ENCODE measurements around the gene MVB12A.
A peak's percentile ranks its signal among the peaks of the same experiment; 100 is the strongest.

MVB12A gene

DNA sequence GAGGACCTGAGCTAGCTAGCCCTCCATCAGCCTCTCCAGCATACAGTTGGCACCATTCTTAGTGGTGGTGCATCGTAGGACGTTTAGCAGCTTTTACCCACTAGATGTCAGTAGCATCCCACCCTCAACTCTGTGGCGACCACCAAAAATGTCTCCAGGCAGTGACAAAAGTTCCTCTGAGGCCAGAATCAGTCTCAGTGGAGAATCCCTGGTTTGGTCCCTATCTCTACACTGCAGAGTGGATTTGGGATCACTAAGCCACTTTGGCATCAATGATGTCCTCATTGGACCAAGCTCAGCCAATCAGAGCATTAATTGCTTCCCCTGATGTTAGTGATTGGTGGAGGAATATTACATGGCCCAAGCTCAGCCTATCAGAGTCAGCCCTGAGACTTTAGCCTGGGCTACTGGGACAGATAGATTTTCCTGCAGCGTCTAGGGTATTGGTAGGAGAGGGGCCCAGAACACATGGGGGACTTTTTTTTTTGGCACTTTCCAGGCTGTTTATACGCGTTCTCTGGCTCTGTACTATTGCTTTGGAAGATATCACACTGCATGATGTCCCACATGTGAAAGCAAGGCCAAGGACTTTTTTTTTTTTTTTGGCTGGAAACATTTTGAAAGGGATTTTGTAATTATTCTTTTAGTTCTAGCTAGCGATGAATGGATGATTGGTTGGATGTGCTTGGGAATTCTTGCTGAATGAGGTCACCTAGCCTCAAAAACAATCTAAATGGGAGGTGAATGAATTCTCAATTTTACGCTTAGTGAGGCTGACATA lies 21.6 kb downstream of the MVB12A start:
- FAIRE-seq, result no peak
- no peak for DNase-seq (ENCODE audit: insufficient read length, low spot score)

DNA sequence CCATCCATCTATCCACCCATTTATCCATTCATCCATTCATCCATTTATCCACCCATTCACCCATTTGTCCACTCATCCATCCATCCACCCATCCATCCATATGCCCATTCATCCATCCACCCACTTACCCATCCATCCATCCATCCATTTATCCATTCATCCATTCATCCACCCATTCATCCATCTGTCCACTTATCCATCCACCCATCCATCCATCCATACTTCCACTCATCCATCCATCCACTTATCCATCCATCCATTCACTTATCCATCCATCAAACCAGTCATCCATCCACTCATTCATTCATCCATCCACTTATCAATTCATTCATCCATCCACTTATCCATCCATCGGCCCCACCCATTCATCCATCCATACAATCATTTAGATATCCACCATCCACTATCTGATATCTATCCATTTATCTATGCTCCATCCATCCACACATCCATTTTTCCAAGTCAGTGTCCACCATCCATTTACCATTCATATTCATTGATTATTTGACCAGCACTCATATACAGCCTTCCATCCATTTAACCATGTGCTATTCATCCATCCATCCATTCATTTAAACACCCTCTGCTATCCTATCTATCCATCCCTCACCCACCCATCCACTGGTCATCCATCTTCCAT lies 25.8 kb downstream of the MVB12A start:
- no peak for FAIRE-seq
- no peak for DNase-seq (ENCODE audit: insufficient read length, low spot score)

GRCh38 chr19:17447704-17448130 lies 27.9 kb downstream of the MVB12A start:
- DNase-seq (ENCODE audit: insufficient read length, low spot score) (no peak), FAIRE-seq (no peak)

GRCh38 chr19:17448131-17448967 lies 28.5 kb downstream of the MVB12A start, which contains the start of gene TMEM221:
Gene TMEM221 (minus strand): TSS chr19:17448668. CDS start chr19:17448462, 206 bp downstream.
- FAIRE-seq (no peak), DNase-seq (ENCODE audit: insufficient read length, low spot score) (peak; percentile 60)

GRCh38 chr19:17450264-17451075 lies 30.6 kb downstream of the MVB12A start:
- FAIRE-seq (peak; percentile 60), DNase-seq (ENCODE audit: insufficient read length, low spot score) (no peak)

DNA sequence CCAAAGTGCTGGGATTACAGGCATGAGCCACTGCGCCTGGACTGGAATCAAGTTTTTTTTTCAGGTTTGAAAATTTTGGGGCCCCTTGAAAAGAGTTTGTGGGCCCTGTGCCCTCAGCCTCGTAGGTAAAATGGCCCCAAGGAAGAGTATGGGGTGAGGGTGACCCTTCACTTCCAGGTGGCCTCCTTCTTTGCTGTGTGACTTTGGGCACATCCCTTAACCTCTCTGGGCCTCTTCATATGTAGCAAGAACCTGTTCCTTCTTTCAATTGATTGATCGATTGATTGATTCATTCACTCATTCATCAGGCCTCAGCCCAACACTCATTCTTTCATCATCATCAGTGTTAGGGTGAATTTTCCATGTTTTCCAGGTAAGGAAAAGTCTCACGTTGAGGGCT lies 32.0 kb downstream of the MVB12A start:
- no peak for FAIRE-seq
- DNase-seq (ENCODE audit: insufficient read length, low spot score), result no peak

DNA sequence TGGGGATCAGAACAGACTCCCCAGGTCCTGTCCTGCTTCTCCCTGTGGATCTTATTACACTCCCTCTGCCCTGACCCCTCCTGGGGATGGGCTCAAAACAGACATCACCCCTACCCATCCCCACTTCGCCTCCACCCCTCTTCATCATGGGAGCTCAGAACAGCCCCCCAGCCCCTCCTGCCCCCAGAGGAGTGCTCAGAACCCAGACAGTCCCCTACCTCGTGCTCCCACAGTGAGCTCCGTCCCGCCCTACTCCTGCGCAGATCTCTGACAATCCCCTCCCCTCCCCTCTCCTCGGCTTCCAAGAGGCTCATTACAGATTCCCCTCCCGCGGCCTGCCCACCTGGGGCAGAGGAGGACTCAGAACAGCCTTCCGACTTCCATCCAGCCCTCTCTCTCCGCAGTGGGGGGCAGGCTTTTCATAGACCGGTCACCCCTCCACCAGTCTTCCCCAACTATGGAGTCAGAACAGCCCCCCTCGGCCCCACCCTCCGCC lies 34.8 kb downstream of the MVB12A start:
- FAIRE-seq, result no peak
- DNase-seq (ENCODE audit: insufficient read length, low spot score), result no peak

- FAIRE-seq, result no peak
- no peak for DNase-seq (ENCODE audit: insufficient read length, low spot score)
Observed at GRCh38 chr19:17455308-17456123, 35.7 kb downstream of the MVB12A start.

- no peak for DNase-seq (ENCODE audit: insufficient read length, low spot score)
- FAIRE-seq, result no peak
Observed at GRCh38 chr19:17456127-17456526, 36.3 kb downstream of the MVB12A start.

GRCh38 chr19:17457616-17458015 lies 37.8 kb downstream of the MVB12A start:
- FAIRE-seq, result no peak
- no peak for DNase-seq (ENCODE audit: insufficient read length, low spot score)

DNA sequence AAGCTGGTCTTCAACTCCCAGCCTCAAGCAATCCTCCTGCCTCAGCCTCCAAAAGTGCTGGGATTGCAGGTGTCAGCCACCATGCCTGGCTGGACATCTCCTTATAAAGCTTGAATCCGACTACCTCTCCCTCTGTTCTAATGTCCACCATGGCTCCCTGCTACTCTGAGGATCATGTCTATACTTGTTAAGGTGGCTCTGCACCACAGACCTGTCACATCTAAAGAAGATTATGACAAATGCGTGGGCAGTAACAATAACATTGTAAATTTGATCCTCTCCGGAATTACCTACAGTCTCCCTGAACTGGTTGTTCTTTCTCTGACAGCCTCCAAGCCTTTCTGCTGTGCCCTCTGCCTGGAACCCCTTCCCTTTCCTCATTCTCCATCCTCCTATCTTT lies 39.1 kb downstream of the MVB12A start:
- FAIRE-seq, result no peak
- no peak for DNase-seq (ENCODE audit: insufficient read length, low spot score)

GRCh38 chr19:17460372-17461230 lies 40.8 kb downstream of the MVB12A start, which contains the start of gene NXNL1:
Gene NXNL1 (minus strand): TSS chr19:17460926. CDS start chr19:17460869, 57 bp downstream.
- DNase-seq (ENCODE audit: insufficient read length, low spot score) (no peak), FAIRE-seq (no peak)

DNA sequence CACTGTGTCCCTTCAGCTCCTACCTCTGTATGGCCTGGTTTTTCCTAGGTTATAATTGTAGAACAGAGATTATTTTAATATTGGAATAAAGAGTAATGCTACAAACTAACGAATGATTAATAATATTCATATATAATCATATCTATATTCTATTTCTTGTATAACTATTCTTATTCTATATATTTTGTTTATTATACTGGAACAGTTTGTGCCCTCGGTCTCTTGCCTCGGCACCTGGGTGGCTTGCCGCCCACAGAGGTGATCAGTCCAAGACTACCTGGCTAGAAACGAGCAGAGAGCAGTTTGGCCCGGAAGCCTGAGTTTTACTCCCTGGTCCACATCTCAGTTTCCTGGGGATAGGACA lies 46.6 kb downstream of the MVB12A start:
- no peak for DNase-seq (ENCODE audit: insufficient read length, low spot score)
- no peak for FAIRE-seq

- no peak for DNase-seq (ENCODE audit: insufficient read length, low spot score)
- FAIRE-seq, result no peak
Observed at GRCh38 chr19:17467471-17468301, 47.8 kb downstream of the MVB12A start.

- no peak for FAIRE-seq
Observed at GRCh38 chr19:17468302-17469091, 48.6 kb downstream of the MVB12A start.

DNA sequence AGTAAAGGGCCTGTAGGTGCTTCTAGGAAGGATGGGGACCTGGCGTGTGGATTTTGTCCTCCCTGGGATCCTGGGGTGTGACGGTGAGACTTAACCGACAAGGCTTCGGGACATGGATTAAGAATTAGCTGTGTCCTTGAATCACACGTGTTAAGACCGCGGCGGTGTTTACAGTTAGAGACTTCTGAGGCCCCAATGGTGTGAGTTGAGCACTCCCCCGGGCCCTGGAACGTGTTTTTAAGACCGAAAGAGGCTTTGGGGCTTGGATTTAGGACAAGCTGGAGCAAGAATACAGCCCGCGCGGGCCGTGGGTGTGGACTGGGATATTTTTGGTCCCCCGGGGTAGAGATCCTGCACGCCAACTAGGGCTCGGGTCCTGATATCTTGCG lies 49.2 kb downstream of the MVB12A start:
- FAIRE-seq (no peak), DNase-seq (ENCODE audit: insufficient read length, low spot score) (no peak)

More at GRCh38 chr19:17468302-17469091, 48.6 kb downstream of the MVB12A start:
- no peak for DNase-seq (ENCODE audit: insufficient read length, low spot score)

All from GM19239 (cell line).